Hepatocyte (in vitro differentiated cells): ENCODE data around the gene PDZRN4.

Source experiments
- EZH2 ChIP-seq: fragments of 200-600 bp; sonication (generic); IDR thresholded peaks from 2 replicates; pipeline ENCODE4 v1.6.1; 2016; ENCODE audit warnings: antibody characterized with exemption, mild to moderate bottlenecking, borderline replicate concordance
- EZH2phosphoT487 ChIP-seq: fragments of 200-600 bp; sonication (generic); IDR thresholded peaks from one replicate; pipeline ENCODE4 v1.6.1; 2018; ENCODE audit warnings: antibody characterized with exemption, mild to moderate bottlenecking, low read depth, moderate library complexity; ENCODE audit not compliant: unreplicated experiment, severe bottlenecking
- TF ChIP-seq, protein P1 (sequence below): fragments of 200-600 bp; sonication (generic); IDR thresholded peaks from 2 replicates; pipeline ENCODE4 v1.5.1; 2016; ENCODE audit warnings: antibody characterized with exemption, mild to moderate bottlenecking; ENCODE audit not compliant: poor library complexity

- TF ChIP-seq, protein P1, sequence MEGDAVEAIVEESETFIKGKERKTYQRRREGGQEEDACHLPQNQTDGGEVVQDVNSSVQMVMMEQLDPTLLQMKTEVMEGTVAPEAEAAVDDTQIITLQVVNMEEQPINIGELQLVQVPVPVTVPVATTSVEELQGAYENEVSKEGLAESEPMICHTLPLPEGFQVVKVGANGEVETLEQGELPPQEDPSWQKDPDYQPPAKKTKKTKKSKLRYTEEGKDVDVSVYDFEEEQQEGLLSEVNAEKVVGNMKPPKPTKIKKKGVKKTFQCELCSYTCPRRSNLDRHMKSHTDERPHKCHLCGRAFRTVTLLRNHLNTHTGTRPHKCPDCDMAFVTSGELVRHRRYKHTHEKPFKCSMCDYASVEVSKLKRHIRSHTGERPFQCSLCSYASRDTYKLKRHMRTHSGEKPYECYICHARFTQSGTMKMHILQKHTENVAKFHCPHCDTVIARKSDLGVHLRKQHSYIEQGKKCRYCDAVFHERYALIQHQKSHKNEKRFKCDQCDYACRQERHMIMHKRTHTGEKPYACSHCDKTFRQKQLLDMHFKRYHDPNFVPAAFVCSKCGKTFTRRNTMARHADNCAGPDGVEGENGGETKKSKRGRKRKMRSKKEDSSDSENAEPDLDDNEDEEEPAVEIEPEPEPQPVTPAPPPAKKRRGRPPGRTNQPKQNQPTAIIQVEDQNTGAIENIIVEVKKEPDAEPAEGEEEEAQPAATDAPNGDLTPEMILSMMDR: no peak
- TF ChIP-seq EZH2 (no peak), EZH2phosphoT487 (no peak)
Measured at GRCh38 chr12:41439801-41440200, 251.7 kb downstream of the PDZRN4 start.
